Activated T-cell treated with anti-CD3 and anti-CD28 coated beads, Interleukin-2, amount 50 U/mL, for 48 hours (primary cell): ENCODE data around the gene TFEC.
"Not testable (repeated sequence)": the region's sequence is repeated elsewhere in the genome, so short reads cannot be mapped to it uniquely, and the experiment has no call there.

Experiments used
- DNase-seq, 2 experiments: peaks; one replicate each; pipeline ENCODE4 v3.0.0-alpha.2; 2020

TFEC gene

GRCh38 chr7:115987486-115987885 lies 43.1 kb downstream of the TFEC start:
- DNase-seq, result no peak

GRCh38 chr7:115984105-115984504 lies 46.5 kb downstream of the TFEC start:
- no peak for DNase-seq

- no peak for DNase-seq
Observed at GRCh38 chr7:115980159-115980558, 50.4 kb downstream of the TFEC start.

GRCh38 chr7:115976651-115977050 lies 53.9 kb downstream of the TFEC start:
- DNase-seq, result no peak

- DNase-seq, result no peak
Observed at GRCh38 chr7:115975766-115976165, 54.8 kb downstream of the TFEC start.

- no peak for DNase-seq
Observed at GRCh38 chr7:115973406-115973805, 57.2 kb downstream of the TFEC start.

DNA sequence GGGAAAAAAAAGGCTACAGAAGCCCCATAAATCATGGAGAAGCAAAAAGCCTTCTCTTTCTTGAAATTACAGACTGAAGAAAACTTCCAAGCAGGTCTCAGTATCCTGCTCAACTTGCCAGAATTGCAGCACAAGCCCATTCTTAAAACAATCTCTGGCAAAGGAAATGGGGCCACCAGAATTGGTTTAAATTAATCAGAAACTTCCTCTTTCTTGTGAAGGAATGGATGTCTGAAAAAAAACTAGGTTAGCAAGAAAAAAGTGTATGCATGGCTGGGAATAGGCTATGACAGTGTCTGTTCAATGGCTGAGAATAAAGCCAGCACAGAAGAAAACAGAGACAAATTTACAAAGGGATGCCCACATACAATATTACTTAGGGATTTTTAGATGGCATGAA lies 59.1 kb downstream of the TFEC start:
- DNase-seq, result no peak

GRCh38 chr7:115968596-115968995 lies 62.0 kb downstream of the TFEC start:
- DNase-seq, result no peak

DNA sequence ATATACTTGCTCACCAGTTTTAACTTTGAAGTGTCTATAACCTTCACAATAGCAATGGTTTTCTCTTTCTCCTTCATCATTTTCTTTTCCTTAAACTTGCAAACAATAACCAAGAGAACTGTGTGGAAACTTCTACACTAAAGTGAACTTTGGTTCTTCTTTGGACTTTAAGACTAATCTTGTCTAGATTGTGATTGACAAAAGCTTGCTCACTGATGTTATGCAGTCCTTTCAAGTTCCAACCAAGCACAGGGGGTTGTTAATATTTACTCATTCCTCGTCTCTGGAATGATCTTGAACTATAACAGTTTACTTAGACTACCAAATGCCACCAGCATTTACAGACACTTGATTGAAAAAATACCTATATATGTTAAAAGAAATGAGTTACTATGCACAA lies 62.4 kb downstream of the TFEC start:
- no peak for DNase-seq

- DNase-seq, result no peak
Observed at GRCh38 chr7:115965796-115966475, 64.6 kb downstream of the TFEC start.

DNA sequence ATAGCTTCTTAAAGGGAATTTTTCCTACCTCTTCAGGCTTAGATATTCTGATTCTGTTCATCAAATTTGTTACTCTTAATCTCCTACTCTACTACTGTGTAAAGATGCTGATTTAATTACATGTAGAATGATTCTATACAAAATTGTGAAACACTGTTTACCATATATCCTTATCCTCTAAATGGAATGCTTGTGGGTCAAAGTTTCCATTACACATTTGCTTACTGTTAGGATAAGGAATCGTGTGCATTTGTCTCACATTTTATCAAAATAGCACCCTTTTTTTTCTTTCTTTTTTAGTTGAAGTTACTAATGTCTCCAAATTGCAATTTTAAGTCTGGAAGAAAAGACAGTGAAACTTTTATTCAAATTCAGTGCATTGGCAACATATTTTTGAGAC lies 65.3 kb downstream of the TFEC start:
- DNase-seq, result no peak

DNA sequence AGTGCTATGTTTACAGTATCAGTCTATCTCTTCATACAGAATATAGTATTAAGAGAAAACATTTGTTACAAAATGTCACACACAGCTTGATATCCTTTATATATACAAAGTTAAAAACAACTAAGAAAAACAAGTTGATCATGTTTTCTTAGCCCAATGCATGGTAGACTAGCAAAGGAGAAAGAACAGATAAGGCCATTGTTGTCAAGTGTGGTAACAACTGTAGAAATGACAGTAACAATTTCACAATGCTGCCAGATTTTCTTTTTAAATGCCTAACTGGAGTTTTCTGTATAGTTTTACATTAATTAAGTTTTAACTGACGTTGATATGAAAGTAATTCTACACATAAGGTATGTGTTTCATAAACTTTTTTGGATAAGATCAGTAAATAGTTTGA lies 65.8 kb downstream of the TFEC start:
- no peak for DNase-seq

DNA sequence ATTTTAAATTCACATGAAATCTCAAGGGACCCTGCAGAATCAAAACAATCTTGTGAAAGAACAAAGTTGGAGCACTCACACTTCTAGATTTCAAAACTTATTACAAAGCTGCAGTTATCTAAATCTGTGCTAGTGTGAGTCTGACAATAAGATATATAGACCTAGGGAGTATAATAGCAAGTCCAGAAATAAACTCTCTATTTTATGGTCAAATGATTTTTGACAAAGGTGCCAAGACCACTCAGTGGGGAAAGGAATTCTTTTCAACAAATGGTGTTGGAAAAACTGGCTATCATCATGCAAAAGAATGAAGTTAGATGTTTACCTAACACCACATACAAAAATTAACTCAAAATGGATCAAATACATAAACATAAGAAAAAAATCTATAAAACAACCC lies 68.2 kb downstream of the TFEC start:
- DNase-seq, result no peak

- no peak for DNase-seq
Observed at GRCh38 chr7:115953592-115954255, 76.8 kb downstream of the TFEC start.

DNA sequence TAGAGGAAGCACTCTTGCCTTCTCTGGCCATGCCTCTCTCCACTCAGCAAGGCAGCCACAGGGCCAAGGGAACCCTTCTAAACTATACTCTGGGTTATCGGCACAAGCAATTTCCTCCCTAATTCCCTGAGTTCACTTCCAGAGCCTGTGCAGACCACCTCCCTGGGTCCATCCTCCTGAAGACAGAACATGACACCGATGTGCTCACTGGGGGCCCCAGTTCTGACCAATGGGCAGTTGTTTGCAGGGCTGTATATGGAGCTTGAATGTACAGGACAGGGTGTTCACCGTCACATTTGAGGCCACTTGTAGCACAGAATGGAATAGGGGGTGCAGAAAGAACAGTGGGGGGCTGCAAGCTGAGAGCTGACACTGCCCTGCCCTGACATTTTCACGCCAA lies 77.7 kb downstream of the TFEC start:
- DNase-seq, result no peak

DNA sequence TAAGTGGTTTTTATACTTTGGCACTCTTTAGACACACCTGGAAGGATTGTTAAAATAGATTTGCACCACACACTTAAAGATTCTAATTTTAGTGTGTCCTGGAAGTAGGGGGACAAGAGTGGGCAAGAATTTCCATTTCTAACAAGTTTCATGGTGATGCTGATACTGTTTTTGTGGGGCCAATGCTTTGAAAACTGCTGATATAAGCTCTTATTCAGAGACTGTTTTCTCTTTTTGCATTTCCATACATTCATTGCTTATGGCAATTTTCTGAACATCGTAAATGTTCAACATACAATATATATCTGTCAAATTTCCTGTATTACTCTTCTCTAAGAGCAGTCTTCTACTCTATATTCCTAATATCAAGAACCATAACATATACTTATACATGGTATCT lies 79.0 kb downstream of the TFEC start:
- DNase-seq, result no peak

DNA sequence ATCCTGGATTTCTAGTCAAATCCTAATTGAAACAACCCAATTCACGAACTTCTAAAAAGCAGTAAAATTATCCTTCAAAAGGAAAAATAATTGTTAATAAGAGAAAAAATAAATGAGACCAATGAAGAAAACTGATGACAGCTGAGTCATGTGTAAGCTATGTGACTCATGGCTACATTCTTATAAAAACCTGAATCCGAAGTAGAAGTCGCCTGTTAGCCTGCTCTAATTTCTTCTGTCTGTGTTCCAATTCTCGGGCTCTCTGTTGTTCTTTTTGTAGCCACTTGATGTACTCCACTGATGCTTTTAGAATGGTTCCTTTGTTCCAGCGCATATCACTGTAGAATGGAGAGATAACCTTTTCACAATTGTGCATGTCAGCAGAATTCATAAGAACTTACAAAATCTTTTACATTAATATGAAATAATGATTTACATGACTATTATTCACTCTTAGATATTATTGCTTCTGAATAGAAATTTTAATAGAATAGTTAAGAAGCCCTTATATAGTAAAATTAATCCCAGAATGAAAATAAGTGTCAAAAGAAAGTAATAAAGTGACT lies 88.8 kb downstream of the TFEC start:
- no peak for DNase-seq

DNA sequence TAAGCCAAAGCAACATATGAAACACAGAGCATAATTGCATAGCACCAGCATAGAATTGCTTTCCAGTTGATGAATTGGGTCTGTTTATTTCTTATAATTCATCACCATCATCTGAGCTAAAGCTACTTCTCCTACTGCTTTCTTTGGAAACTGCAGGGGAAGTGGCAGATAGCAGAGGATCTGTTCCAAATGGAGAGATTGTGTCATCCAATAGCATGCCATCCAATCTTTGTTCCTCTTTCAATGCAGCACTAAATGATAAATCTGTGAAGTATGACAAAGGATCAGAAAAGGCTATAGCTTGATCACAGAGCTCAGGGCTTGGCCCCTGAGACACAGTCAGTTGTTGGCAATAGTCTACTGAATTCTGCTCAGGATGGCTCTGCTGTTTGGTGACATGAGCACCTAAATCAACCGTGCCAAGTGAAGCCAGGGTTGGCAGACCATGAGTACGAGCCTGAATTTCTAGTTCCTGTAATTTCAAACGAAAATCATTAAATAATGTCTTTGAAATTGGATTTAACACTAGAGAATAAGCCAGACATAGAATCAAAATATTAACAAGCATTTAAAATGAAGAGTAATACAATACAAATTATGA lies 90.0 kb downstream of the TFEC start:
- no peak for DNase-seq

DNA sequence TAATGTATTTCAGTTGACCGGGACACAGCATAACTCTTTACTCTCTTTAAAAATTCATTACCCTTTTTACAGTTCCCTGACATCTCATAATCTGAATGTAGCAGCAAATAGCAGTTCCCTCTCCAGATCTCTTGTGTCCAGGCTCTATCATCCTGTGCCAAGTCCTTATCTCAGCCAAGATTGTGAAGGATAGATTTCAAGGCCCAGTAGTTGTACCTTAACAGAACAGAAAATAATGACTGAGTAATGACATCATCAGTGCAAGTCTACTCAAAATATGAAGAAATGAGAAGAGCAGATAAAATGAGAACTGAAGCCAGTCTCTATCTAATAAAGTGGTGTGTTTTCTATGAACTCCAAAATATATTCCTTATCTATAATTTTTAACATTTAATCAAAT lies 92.6 kb downstream of the TFEC start:
- DNase-seq, result no peak

- no peak for DNase-seq
Observed at GRCh38 chr7:115933471-115933870, 97.1 kb downstream of the TFEC start.

DNA sequence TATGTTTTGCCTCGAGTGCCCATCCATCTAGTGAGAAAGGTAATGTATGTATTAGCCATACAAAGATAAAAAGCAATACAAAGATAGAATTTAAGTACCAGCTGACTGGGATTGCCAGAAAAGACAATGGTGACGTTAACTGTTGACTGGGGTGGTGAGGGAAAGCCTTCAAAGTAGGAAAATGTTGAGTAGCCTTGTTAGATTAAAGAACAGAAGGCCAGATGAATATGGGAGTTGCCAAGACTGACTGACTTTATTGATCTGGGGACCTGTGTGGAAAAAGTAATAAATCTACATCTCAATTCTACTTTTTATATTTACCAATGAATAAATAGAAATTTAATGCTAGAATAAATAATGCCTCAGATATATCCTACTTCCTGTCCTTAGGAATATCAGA lies 97.7 kb downstream of the TFEC start:
- no peak for DNase-seq

DNA sequence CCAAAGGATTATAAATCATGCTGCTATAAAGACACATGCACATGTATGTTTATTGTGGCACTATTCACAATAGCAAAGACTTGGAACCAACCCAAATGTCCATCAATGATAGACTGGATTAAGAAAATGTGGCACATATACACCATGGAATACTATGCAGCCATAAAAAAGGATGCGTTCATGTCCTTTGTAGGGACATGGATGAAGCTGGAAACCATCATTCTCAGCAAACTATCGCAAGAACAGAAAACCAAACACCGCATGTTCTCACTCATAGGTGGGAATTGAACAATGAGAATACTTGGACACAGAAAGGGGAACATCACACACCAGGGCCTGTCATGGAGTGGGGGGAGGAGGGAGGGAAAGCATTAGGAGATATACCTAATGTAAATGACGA lies 100.4 kb downstream of the TFEC start:
- not testable (repeated sequence) for DNase-seq

DNA sequence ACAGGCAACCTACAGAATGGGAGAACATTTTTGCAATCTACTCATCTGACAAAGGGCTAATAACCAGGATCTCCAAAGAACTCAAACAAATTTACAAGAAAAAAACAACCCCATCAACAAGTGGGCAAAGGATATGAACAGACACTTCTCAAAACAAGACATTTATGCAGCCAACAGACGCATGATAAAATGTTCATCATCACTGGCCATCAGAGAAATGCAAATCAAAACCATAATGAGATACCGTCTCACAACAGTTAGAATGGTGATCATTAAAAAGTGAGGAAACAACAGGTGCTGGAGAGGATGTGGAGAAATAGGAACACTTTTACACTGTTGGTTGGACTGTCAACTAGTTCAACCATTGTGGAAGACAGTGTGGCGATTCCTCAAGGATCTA lies 100.8 kb downstream of the TFEC start:
- DNase-seq, result not testable (repeated sequence)

DNA sequence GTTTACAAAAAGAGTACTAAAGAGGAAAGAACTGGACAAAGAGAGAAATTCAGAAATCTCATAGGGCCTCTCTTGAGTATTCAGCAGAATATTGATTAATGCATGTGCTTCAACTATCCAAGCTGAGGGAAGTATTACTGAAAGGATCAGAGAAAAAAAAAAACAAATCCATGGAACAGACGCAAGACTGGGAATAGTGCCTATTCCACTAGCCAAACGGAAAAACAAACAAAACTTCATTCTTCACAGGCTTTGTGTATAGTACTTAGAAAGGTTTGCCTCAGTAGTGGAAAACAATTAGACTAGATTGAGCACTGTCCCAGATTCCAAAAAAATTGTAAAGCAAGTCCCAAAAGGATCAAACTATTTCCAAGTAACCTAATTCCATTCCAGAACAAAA lies 106.2 kb downstream of the TFEC start:
- no peak for DNase-seq
